ENCODE results near the gene URM1.
"Not testable (repeated sequence)": the region's sequence is repeated elsewhere in the genome, so short reads cannot be mapped to it uniquely, and the experiment has no call there.

- not testable (repeated sequence) for TF ChIP-seq CTCF, POLR2A (IDR thresholded peaks at IDR 0.05)
These were observed 32.1 kb upstream of the URM1 start for GRCh38 chr9:128338852-128339614.
